Activated T-cell treated with anti-CD3 and anti-CD28 coated beads for 24 hours (primary cell): ENCODE data around the gene SMIM22.

Experiments
- DNase-seq: peaks from one replicate; pipeline ENCODE4 v3.0.0-alpha.2; 2020; ENCODE audit warnings: low read depth

Gene SMIM22

DNA sequence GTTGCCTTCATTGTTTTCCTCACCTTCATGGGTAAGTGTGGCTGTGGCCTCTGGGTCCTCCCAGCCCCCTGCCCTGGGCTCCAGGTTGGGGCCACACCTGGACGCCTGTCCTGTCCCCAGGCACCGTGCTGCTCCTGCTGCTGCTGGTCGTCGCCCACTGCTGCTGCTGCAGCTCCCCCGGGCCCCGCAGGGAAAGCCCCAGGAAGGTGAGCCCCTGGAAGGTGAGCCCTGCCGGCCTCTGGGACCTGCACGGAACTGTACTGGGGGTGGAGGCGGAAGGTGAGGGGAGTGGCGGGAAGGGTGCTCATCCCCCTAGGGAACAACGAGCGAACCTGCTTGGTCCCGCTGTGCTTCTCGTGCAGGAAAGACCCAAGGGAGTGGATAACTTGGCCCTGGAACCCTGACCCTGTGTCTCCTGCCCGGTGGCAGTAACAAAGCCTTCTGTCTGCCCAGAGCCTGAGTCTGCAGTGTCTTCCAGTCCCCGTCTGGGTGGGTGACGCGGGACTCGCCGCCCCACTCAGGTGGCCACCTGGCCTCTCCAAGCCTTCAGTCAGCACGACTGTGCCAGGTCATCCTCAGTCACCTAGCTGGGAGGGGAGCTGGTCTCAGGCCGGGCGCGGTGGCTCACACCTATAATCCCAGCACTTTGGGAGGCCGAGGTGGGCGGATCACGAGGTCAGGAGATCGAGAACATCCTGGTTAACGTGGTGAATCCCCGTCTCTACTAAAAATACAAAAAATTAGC is 831 bp downstream of the SMIM22 start:
- DNase-seq, result no peak

DNA sequence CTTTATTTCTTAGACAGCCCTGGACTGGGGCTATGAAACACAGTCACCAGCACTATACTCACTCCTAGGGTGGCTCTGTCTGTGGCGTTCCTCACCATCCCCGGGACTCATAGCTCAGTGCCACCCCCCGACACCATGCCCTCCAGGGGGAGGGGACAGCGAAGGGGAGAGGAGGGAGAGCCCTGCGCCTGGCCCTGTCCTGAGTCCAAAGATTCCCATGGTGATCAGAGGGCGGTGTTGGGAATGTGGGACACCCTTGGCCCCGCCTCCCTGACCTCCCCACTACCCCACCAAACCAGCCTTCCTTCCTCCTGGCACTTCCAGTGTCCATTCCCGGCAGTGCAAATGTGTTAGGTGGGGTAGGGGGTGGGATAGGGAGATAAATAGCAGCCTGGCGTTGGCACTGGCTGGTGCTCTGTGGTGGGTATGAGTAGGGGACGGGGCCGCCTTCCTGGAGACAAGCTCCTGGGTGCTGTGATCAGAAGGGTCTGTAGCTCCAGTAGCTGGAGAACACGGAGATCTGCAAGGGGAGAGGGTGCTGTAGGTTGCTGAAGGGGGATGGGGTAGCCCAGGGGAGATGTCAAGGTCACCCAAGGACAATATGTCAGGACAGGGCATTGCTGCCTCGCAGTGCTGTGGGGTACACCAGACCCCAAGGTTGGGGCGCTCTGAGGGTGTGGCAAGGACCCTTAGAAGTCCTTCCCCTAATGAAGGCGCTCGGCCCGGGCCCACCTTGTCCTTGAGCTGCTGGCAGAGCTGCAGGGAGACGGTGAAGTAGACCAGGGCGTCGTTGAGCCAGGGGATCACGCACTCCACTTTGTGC is 2.0 kb downstream of the SMIM22 start:
- DNase-seq, result no peak

DNA sequence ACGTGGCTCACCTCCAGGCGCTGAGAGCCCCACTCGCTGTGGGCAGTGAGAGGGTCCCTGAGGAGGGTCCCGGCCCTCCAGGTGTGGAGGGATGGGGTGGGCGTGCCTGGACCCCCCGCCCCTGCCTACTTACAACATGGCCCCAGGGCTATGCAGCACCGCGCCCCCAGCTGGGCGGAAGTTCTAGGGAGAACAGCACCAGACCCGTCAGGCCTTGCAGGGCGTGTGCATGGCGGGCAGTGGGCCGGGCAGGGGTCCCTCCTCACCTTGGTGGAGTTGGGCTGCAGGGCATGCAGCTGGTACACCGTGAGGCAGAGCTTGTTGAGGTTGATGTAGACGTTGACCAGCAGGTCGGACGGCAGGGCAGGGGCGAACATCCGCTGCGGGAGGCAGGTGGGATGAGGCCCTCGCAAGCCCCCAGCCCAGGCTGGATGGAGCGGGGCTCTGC is 2.7 kb downstream of the SMIM22 start:
- no peak for DNase-seq

DNA sequence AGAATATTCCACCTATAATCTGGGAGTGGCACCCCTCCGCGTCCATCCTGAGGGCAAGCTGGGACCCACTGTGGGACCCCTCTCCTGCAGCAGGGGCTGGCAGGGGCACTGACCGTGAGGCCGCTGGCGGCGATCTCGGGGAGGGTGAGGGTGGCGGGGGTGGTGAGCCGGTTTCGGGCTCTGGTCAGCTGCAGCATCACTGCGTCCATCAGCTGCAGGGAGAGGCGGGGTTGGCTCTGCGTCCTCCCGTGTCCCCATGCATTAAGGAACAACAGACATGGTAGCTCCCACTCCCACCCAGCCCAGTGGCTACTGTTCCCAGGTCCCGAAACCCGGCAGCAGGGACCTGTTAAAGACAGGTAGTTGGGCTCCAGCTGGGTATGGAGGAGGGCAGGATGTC is 3.3 kb downstream of the SMIM22 start:
- DNase-seq, result no peak

GRCh38 chr16:4799171-4799855 is 4.1 kb downstream of the SMIM22 start:
- no peak for DNase-seq

- no peak for DNase-seq
These were observed 5.3 kb downstream of the SMIM22 start for GRCh38 chr16:4800290-4801041.

GRCh38 chr16:4801051-4801961 is 6.1 kb downstream of the SMIM22 start:
- no peak for DNase-seq

DNA sequence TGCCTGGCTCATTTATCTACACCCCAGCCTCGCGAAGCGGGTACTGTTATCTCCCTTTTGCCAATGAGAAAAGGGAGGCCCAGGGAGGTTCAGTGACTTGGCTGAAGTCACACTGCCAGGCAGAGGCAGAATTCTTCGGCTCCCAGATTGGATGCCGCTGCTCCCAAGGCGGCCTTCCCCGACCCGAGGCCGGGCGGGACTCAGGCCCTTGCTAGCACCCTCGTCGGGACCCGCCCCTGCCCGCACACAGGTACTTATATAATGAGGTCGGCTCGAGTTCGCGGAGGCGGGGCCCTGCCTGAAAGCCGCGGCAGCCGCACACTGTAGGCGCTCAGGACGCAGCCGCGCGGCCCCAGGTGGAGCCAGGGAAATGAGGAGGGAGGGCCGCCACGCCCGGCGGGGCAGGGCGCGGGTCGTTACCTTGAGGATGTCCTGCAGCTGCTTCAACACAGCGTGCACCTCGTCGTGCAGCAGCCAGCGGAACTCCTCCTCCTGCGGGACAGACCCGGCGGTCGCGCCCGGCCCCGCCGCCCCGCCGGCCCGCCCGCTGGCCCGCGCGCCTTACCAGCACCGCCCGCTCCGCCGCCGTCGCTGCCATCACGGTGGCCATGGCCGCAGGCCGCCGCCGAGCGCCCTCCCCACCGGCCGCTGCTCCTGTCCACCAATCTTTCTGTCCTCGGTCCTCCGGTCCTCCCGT is 6.9 kb downstream of the SMIM22 start, which contains the start of gene ROGDI:
ROGDI (minus strand) TSS at position 672 of the 697 bp plus-strand sequence; CDS start at position 610, 62 bp downstream.
- DNase-seq, result peak; percentile 59

DNA sequence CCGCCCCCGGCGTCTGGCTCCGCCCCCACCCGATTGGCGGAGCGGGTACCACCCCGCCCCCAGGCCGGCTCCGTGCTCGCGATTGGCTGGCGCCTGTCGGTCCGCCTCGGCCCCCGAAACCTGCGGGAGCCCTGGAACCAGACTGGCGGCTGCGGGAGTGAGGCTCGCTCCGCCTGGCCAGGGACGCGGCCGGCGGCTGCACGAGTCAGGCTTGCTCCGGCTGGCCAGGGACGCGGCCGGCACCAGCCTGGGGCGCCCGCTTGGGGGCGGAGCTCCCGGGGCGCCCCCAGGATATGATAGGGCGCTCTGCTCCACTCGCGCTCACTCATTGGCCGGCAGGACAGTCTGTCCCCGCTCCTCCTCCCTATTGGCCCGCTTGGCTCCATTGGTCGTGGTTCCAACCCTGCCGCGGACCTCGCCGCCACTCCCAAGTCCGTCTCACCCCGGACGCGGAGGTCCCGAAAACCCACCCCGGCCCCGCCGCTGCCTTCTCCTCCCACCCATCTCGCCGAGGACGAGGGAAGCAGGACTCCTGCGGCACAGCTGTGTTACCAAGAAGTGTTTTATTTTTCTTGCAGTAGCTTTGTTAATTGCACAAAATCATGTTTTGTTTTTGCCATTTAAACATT is 7.6 kb downstream of the SMIM22 start:
- peak; percentile 84 for DNase-seq

DNA sequence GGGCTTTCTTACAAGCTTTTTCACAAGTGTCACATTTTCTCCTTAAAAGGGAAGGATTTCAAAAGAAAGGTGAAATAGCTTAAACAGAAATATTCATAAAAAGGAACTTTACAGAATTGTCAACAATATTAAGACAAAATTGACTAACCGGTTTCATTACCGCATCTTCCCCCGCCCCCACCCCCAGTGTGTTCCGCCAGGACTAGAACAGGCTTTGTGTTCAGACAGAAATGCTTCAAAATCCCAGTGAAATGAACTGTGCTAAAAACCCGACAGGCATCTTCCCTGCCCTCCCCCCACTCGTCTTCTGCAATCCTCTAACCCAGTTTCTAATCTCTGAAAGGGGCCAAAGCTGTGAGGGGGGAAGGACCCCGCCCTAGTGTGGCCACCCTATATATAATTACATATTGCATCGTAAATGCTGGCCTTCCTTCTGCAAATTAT is 8.3 kb downstream of the SMIM22 start:
- no peak for DNase-seq

- no peak for DNase-seq
These were observed 9.0 kb downstream of the SMIM22 start for GRCh38 chr16:4803898-4804762.

- DNase-seq, result no peak
These were observed 10.1 kb downstream of the SMIM22 start for GRCh38 chr16:4805231-4805630.

DNA sequence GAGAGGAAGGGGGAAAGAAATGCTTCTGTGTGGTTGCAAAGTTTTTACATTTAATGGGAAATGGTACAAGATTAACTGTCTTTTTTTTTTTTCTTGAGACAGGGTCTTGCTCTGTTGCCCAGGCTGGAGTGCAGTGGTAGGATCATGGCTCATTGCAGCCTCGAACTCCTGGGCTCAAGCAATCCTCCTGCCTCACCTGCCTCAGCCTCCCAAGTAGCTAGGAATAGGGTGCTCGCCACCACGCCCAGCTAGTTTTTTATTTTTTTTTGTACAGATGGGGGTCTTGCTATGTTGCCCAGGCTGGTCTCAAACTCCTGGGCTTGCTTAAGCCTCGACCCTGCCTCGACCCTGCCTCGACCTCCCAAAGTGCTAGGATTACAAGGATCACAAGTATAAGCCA is 11.1 kb downstream of the SMIM22 start:
- DNase-seq, result no peak

DNA sequence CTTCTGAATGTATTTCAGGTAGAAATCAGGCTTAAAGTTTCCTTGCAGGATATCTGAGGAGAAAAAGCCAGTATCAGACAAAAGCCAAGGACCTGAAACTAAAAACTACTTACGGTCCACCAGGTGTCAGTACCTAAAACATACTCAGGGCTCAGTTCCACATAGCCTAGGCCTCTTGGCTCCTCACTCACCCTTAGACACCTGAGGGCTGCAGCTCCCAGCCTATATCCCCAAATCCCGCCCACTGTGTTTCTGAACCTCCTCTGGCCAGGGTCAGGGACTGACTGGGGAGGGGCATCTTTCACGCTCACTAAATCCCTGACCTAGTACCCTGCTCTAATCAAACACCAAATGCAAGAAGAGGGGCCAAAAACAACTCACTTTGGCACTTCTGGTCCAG is 16.1 kb downstream of the SMIM22 start:
- DNase-seq, result no peak

DNA sequence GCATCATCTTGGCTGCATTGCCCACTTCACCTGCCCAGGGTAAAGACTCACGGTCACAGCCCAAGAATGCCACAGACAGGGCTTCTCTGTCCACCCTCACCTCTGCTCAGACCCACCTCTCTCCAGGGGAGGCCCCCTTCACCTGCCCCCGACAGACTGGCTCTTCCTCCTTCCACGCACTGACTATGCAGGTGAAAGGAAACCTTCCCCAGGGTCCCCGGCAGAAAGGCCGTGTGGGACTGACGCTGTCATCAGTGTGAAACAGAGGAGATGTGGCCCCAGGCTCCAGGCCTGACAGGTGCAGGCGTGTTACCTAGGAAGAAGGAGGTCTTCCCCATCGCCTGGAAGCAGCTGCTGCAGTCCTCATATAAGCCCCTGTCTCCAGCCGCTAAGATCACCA is 16.6 kb downstream of the SMIM22 start:
- no peak for DNase-seq

GRCh38 chr16:4813251-4814003 is 18.3 kb downstream of the SMIM22 start:
- no peak for DNase-seq

DNA sequence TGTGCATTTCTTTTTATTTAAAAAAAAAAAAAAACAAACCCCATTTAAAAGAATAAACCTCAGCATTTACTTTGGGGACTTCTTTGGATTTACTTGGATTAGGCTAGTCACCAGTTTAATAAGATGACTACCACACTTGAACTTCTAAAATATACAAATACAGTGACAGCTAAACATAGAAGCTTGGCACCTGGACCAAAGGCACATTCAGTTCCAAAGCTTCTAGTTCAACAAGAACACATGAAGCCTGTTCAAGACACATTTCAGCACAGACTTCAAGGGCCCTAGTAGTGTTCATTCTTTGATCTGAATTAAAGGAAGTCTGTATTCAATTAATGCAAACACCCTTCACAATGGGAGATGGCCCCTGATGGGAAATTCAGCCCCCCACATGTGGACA is 18.9 kb downstream of the SMIM22 start:
- no peak for DNase-seq
